ENCODE data around the gene HES2. TPM values are rescaled to one million over a fixed set of nuclear protein-coding genes. Genes with fewer than 3 reads are reported as not detected.
A peak's percentile ranks its signal among the peaks of the same experiment; 100 is the strongest.

HES2 gene
- total and polyA plus RNA-seq, 2 experiments from 2014 or later = 1.6 to 2.1 TPM

DNA sequence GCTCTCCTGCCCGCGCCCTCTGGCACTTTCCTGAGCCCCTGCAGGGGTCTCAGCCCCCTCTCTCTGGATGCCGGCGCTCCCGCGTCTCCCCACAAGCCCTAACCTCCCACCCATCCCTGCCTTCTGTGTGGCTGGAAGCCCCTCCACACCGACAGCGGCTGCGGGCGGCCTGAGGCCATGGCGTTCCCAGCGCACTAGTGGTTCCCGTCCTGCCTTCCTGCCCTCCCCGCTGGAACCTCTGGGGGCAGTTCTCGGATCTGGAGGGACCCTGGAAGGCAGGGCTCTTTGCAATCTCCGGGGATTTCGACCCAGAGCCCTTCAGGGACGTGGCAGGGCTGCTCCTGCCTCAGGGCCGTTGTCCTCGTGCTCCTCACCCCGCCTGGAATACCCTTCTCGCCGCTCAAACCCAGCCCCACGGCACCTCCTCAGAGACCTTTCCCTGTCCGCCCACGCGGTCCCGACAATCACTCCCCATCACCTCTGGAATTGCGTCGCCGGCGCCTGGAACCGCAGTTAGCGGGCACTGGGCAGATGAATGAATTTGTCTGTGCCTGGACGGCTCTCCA, 4.4 kb upstream of the HES2 start:
- Histone ChIP-seq H3K27ac (ENCODE audit: low read depth) (no peak overlapping the region), H3K4me1 (ENCODE audit: insufficient read depth) (peaks cover 7% of the 10 kb centered on the region; the same call in 1 of the 2 replicates), H2AFZ (peak overlapping the region; percentile 91), H3K9me2 (ENCODE audit: insufficient read depth) (no peaks in the 10 kb centered on the region), H4K20me1 (replicated peaks; ENCODE audit: insufficient read depth) (no peaks in the 10 kb centered on the region), H3K4me2 (peak overlapping the region; percentile 80), H3K27me3 (ENCODE audit: insufficient read depth) (peaks cover 83% of the 10 kb centered on the region), H3K4me3 (peak overlapping the region; percentile 51), H3K36me3 (ENCODE audit: insufficient read depth) (no peaks in the 10 kb centered on the region), H3F3A (replicated peaks; ENCODE audit: low read depth) (peaks cover 22% of the 10 kb centered on the region), H3K79me2 (replicated peaks; ENCODE audit: insufficient read depth) (no peaks in the 10 kb centered on the region)
- peaks cover 10% of the 10 kb centered on the region; the same call in 2 of the 3 replicates for H3K4me1 Mint-ChIP-seq
- ATAC-seq (peak; percentile 21), DNase-seq (ENCODE audit: low spot score) (peak; percentile 78)
- peaks cover 77% of the 10 kb centered on the region for H3K27me3 Mint-ChIP-seq (ENCODE audit: insufficient read depth, low read depth, poor library complexity)
- peak overlapping the region; percentile 57 for H3K4me3 Mint-ChIP-seq
- no peaks in the 10 kb centered on the region for H3K9me3 Mint-ChIP-seq
- no peaks in the 10 kb centered on the region for H3K36me3 Mint-ChIP-seq (ENCODE audit: low read depth)
- H3K27ac Mint-ChIP-seq = no peak overlapping the region
- TF ChIP-seq EZH2 (IDR thresholded peaks at IDR 0.05; ENCODE audit: low read depth, unreplicated experiment) = peak; percentile 68
- TF ChIP-seq, protein P1, sequence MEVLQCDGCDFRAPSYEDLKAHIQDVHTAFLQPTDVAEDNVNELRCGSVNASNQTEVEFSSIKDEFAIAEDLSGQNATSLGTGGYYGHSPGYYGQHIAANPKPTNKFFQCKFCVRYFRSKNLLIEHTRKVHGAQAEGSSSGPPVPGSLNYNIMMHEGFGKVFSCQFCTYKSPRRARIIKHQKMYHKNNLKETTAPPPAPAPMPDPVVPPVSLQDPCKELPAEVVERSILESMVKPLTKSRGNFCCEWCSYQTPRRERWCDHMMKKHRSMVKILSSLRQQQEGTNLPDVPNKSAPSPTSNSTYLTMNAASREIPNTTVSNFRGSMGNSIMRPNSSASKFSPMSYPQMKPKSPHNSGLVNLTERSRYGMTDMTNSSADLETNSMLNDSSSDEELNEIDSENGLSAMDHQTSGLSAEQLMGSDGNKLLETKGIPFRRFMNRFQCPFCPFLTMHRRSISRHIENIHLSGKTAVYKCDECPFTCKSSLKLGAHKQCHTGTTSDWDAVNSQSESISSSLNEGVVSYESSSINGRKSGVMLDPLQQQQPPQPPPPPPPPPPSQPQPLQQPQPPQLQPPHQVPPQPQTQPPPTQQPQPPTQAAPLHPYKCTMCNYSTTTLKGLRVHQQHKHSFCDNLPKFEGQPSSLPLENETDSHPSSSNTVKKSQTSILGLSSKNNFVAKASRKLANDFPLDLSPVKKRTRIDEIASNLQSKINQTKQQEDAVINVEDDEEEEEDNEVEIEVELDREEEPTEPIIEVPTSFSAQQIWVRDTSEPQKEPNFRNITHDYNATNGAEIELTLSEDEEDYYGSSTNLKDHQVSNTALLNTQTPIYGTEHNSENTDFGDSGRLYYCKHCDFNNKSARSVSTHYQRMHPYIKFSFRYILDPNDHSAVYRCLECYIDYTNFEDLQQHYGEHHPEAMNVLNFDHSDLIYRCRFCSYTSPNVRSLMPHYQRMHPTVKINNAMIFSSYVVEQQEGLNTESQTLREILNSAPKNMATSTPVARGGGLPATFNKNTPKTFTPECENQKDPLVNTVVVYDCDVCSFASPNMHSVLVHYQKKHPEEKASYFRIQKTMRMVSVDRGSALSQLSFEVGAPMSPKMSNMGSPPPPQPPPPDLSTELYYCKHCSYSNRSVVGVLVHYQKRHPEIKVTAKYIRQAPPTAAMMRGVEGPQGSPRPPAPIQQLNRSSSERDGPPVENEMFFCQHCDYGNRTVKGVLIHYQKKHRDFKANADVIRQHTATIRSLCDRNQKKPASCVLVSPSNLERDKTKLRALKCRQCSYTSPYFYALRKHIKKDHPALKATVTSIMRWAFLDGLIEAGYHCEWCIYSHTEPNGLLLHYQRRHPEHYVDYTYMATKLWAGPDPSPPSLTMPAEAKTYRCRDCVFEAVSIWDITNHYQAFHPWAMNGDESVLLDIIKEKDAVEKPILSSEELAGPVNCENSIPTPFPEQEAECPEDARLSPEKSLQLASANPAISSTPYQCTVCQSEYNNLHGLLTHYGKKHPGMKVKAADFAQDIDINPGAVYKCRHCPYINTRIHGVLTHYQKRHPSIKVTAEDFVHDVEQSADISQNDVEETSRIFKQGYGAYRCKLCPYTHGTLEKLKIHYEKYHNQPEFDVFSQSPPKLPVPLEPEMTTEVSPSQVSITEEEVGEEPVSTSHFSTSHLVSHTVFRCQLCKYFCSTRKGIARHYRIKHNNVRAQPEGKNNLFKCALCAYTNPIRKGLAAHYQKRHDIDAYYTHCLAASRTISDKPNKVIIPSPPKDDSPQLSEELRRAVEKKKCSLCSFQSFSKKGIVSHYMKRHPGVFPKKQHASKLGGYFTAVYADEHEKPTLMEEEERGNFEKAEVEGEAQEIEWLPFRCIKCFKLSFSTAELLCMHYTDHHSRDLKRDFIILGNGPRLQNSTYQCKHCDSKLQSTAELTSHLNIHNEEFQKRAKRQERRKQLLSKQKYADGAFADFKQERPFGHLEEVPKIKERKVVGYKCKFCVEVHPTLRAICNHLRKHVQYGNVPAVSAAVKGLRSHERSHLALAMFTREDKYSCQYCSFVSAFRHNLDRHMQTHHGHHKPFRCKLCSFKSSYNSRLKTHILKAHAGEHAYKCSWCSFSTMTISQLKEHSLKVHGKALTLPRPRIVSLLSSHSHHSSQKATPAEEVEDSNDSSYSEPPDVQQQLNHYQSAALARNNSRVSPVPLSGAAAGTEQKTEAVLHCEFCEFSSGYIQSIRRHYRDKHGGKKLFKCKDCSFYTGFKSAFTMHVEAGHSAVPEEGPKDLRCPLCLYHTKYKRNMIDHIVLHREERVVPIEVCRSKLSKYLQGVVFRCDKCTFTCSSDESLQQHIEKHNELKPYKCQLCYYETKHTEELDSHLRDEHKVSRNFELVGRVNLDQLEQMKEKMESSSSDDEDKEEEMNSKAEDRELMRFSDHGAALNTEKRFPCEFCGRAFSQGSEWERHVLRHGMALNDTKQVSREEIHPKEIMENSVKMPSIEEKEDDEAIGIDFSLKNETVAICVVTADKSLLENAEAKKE (CRISPR knock-in tag; IDR thresholded peaks at IDR 0.05) = no peak

DNA sequence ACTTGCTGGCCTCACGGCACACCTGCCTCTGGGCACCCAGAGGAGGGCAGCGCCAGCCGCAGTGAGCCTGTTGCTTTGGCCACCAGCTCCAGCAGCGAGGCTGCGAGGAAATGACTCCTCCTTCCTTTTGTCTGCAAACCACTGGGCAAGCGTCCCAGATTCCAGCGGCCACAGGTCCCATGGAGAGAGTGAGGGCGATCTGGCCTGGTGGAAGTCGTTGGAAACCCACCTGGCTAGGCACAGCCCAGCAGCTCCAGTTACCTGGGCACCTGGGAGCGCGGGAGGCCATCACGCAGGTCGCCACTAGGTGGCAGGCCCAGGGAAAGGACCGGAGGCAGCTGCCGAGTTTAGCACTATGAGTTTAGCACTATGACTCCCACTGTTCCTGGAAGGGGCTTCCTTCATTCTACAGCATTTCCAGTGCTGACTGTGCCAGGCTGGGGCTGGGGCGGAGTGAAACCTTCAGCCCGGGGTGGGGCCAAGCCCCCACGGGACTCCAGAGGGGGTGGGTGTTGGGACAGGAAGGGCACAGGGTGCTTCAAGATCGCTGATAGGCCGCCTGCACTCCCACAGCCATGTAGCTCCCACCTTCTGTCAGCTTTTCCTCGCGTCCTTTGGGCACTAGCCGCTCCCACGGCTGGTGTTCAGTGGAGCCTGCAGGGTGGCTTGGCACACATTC, 3.7 kb upstream of the HES2 start:
- no peaks in the 10 kb centered on the region for H3K36me3 ChIP-seq (ENCODE audit: insufficient read depth)
- peaks cover 22% of the 10 kb centered on the region for H3F3A ChIP-seq (replicated peaks; ENCODE audit: low read depth)
- H3K79me2 ChIP-seq (replicated peaks; ENCODE audit: insufficient read depth) = no peaks in the 10 kb centered on the region
- peak overlapping the region; percentile 80 for H3K4me2 ChIP-seq
- peak overlapping the region; percentile 51 for H3K4me3 ChIP-seq
- no peak overlapping the region for H3K27ac Mint-ChIP-seq
- DNase-seq (ENCODE audit: low spot score) = peak; percentile 94
- ATAC-seq = peak; percentile 52
- TF ChIP-seq ZNF114 (CRISPR knock-in tag; IDR thresholded peaks at IDR 0.05) (no peak), EZH2phosphoT487 (IDR thresholded peaks at IDR 0.05; ENCODE audit: unreplicated experiment) (no peak), ZNF331 (CRISPR knock-in tag; IDR thresholded peaks at IDR 0.05; ENCODE audit: low read depth) (no peak)
- TF ChIP-seq, protein P2, sequence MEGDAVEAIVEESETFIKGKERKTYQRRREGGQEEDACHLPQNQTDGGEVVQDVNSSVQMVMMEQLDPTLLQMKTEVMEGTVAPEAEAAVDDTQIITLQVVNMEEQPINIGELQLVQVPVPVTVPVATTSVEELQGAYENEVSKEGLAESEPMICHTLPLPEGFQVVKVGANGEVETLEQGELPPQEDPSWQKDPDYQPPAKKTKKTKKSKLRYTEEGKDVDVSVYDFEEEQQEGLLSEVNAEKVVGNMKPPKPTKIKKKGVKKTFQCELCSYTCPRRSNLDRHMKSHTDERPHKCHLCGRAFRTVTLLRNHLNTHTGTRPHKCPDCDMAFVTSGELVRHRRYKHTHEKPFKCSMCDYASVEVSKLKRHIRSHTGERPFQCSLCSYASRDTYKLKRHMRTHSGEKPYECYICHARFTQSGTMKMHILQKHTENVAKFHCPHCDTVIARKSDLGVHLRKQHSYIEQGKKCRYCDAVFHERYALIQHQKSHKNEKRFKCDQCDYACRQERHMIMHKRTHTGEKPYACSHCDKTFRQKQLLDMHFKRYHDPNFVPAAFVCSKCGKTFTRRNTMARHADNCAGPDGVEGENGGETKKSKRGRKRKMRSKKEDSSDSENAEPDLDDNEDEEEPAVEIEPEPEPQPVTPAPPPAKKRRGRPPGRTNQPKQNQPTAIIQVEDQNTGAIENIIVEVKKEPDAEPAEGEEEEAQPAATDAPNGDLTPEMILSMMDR (conservative IDR thresholded peaks at IDR 0.05; ENCODE audit: low read depth in 2 of 2) = peak; percentile 80 to 90
- H3K27me3 ChIP-seq (ENCODE audit: insufficient read depth) = peaks cover 89% of the 10 kb centered on the region
- peaks cover 81% of the 10 kb centered on the region for H3K27me3 Mint-ChIP-seq (ENCODE audit: insufficient read depth, low read depth, poor library complexity)
- peaks cover 8% of the 10 kb centered on the region; the same call in 2 of the 3 replicates for H3K4me1 Mint-ChIP-seq
- H2AFZ ChIP-seq = peak overlapping the region; percentile 91
- H4K20me1 ChIP-seq (replicated peaks; ENCODE audit: insufficient read depth) = no peaks in the 10 kb centered on the region
- no peaks in the 10 kb centered on the region for H3K9me3 Mint-ChIP-seq
- no peaks in the 10 kb centered on the region for H3K9me2 ChIP-seq (ENCODE audit: insufficient read depth)
- no peak overlapping the region for H3K27ac ChIP-seq (ENCODE audit: low read depth)
- H3K36me3 Mint-ChIP-seq (ENCODE audit: low read depth) = no peaks in the 10 kb centered on the region
- H3K4me3 Mint-ChIP-seq = peak overlapping the region; percentile 57
- H3K4me1 ChIP-seq (ENCODE audit: insufficient read depth) = peaks cover 7% of the 10 kb centered on the region; the same call in 1 of the 2 replicates
